Psoas muscle (tissue), 8 donors: ENCODE results near the gene IL10RA. TPM values are rescaled to one million over a fixed set of nuclear protein-coding genes. Genes with fewer than 3 reads are reported as not detected.
"Not testable (repeated sequence)": the region's sequence is repeated elsewhere in the genome, so short reads cannot be mapped to it uniquely, and the experiment has no call there.

Experiments
- ATAC-seq, 4 donors: fragments of 200-7000 bp; cut with Tn5 transposase; one replicate each; pipeline ENCODE4 v1.9.1; 2020; ENCODE audit warnings: moderate library complexity in 3 of 4, mild to moderate bottlenecking in 2 of 4
- DNase-seq, 2 donors: peaks; one replicate each; pipeline ENCODE4 v3.0.0-alpha.2; 2020
- H3K27ac ChIP-seq: fragments of 200-600 bp; one replicate; pipeline ENCODE4 v1.8.0; 2022
- H3K27me3 ChIP-seq, 3 donors: fragments of 200-600 bp in 1 of 3; one replicate each; pipeline versions ENCODE4 v1.6.1 to v1.8.0; 2013 to 2022; ENCODE audit warnings: low read length in 2 of 3, mild to moderate bottlenecking in 2 of 3, moderate library complexity in 1 of 3; ENCODE audit not compliant: insufficient read depth in 3 of 3
- H3K36me3 ChIP-seq, 2 donors: fragments of 200-600 bp in 1 of 2; one replicate each; pipeline versions ENCODE4 v1.6.1 to v1.8.0; 2013 to 2022; ENCODE audit warnings: low read depth in 1 of 2, mild to moderate bottlenecking in 1 of 2, moderate library complexity in 1 of 2; ENCODE audit not compliant: insufficient read depth in 1 of 2
- H3K4me1 ChIP-seq: fragments of 200-600 bp; one replicate; pipeline ENCODE4 v1.8.0; 2022
- H3K4me3 ChIP-seq: fragments of 200-600 bp; one replicate; pipeline ENCODE4 v1.8.0; 2022; ENCODE audit warnings: mild to moderate bottlenecking
- H3K9me3 ChIP-seq: fragments of 200-600 bp; one replicate; pipeline ENCODE4 v1.8.0; 2022
- CTCF ChIP-seq: fragments of 200-600 bp; IDR thresholded peaks from one replicate; pipeline ENCODE4 v1.8.0; 2022; ENCODE audit warnings: antibody characterized with exemption
- WGBS, 3 donors: extraction: QIAGEN DNeasy Blood & Tissue Kit; methylation state at CpG; one replicate each; pipeline versions ENCODE4 v1.1.6 to v1.1.7; 2013; 5-methylcytosine and 5-hydroxymethylcytosine counted together
- intact Hi-C, 2 donors: fragments of 100-400 bp; cut with DNase I; formaldehyde crosslinking; loops; one replicate each; pipeline versions ENCODE4 v1.11.0 to v1.14.2; 2022
- polyA plus RNA-seq, 3 donors: library from polyadenylated mRNA; stranded (reverse); fragments of 200-250 nt; gene quantifications; one replicate each; pipeline ENCODE4 v1.2.3, GENCODE V29; 2013
- total RNA-seq, 4 donors: library from RNA; stranded (reverse); fragmentation: NEBNext Ultra II Directional in 2 of 4; extraction: Animal tissue kit (Norgen Biotek cat#: 25700) in 2 of 4; gene quantifications; one replicate each; pipeline versions ENCODE4 v1.2.1 to v1.2.4, GENCODE V29; 2021 to 2023
- donor health status: healthy with polysubstance abuse.
- donor health status: DM: no; HTN: no; CAD: no; lungs with moderate emphysema.
- donor health status: Bipolar disorder and iron deficiency.
- donor health status: healthy.
- donor health status: DM: yes; HTN: yes; CAD: no.
- donor health status: DM: no; HTN: no; CAD: no.
- donor health status: DM: no; HTN: no; CAD: no.
- donor health status: DM: yes; HTN: yes; CAD: no.

Gene IL10RA
- total and polyA plus RNA-seq, 7 donors: 0.39 to 3.9 (median 1.1) TPM

GRCh38 chr11:118007040-118007439 is 20.8 kb downstream of the IL10RA start:
- no peaks in the 10 kb centered on the region for H3K4me1 ChIP-seq
- H3K4me3 ChIP-seq: no peak overlapping the region
- TF ChIP-seq CTCF: no peak
- H3K27ac ChIP-seq: no peak overlapping the region
- intact Hi-C loops: no loop called here
- peaks cover 0 to 4% (median 3%) of the 10 kb centered on the region in 3 donors for H3K27me3 ChIP-seq
- WGBS, 3 donors: 86 to 91% (median 88%) methylated on average over 5 of the region's 5 CpGs
- no peaks in the 10 kb centered on the region for H3K9me3 ChIP-seq
- DNase-seq (no peak), ATAC-seq (no peak)
- H3K36me3 ChIP-seq: no peaks in the 10 kb centered on the region

GRCh38 chr11:118007563-118008270 is 21.5 kb downstream of the IL10RA start:
- peak in 1 of 4 donors; percentile 43 for ATAC-seq
- H3K4me3 ChIP-seq, H3K27ac ChIP-seq, DNase-seq, H3K36me3 ChIP-seq, H3K27me3 ChIP-seq, H3K9me3 ChIP-seq, H3K4me1 ChIP-seq, intact Hi-C loops: not testable (repeated sequence)
- WGBS, 3 donors: 53 to 64% (median 57%) methylated on average over 11 of the region's 11 CpGs

GRCh38 chr11:118008271-118008911 is 22.2 kb downstream of the IL10RA start:
- H3K27ac ChIP-seq: no peak overlapping the region

GRCh38 chr11:118009864-118010737 is 23.9 kb downstream of the IL10RA start:
- H3K27ac ChIP-seq: peak overlapping the region; percentile 41
- intact Hi-C loops: no loop called here
- no peaks in the 10 kb centered on the region for H3K9me3 ChIP-seq
- ATAC-seq (no peak), DNase-seq (no peak)
- no peaks in the 10 kb centered on the region for H3K36me3 ChIP-seq
- H3K4me3 ChIP-seq: no peak overlapping the region
- H3K27me3 ChIP-seq: peaks cover 0 to 9% (median 0%) of the 10 kb centered on the region in 3 donors
- no peak for TF ChIP-seq CTCF
- no peaks in the 10 kb centered on the region for H3K4me1 ChIP-seq
- WGBS, 3 donors: 52 to 66% (median 56%) methylated on average over 9 of the region's 9 CpGs

More at GRCh38 chr11:118008271-118008911, 22.2 kb downstream of the IL10RA start:
- DNase-seq (no peak), ATAC-seq (no peak)
- Histone ChIP-seq H3K36me3 (no peaks in the 10 kb centered on the region), H3K4me3 (no peak overlapping the region), H3K27me3 (peaks cover 0 to 4% (median 3%) of the 10 kb centered on the region in 3 donors), H3K9me3 (no peaks in the 10 kb centered on the region), H3K4me1 (no peaks in the 10 kb centered on the region)
- intact Hi-C loops: no loop called here
- WGBS, 3 donors: 44 to 68% (median 48%) methylated on average over 4 of the region's 4 CpGs
- TF ChIP-seq CTCF: no peak
